ENCODE data around the gene CCS. TPM values are rescaled to one million over a fixed set of nuclear protein-coding genes. Genes with fewer than 3 reads are reported as not detected.
A peak's percentile ranks its signal among the peaks of the same experiment; 100 is the strongest.
"Not testable (repeated sequence)": the region's sequence is repeated elsewhere in the genome, so short reads cannot be mapped to it uniquely, and the experiment has no call there.

The CCS gene
- total and polyA plus RNA-seq, 9 of the 15 experiments (the other 6 are each of a cell fraction or from before 2014, with no cell fraction given) = 1.1 to 46.6 (median 26.8) TPM

DNA sequence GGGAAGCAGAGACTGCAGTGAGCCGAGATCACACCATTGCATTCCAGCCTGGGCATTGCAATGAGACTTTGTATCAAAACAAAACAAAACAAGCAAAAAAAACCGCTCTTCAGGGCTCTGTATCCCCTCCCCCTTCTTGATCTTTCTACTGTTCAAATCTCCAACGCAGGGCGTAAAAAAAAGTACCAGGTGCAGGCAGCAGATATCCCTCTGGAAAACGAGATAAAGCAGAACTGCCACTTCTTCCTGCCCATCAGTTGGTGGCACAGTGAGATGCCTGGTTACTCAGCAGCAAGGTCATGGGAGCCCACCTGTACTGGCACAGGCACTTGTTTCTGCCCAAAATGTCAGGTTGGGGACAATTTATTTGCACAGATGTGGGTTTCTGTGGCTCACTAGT is 11.2 kb downstream of the CCS start (continued):
- peak; percentile 75 for TF ChIP-seq ZNF384 (IDR thresholded peaks at IDR 0.05; ENCODE audit: low read depth, low read length)
- peak; percentile 86 for TF ChIP-seq ARID1B (IDR thresholded peaks at IDR 0.05)
- TF ChIP-seq CBFA2T3 (IDR thresholded peaks at IDR 0.05) = peak; percentile 81
- peak; percentile 56 for TF ChIP-seq SMARCA4 (IDR thresholded peaks at IDR 0.05)
- peak; percentile 74 for TF ChIP-seq TCF3 (CRISPR knock-in tag; IDR thresholded peaks at IDR 0.05)
- TF ChIP-seq NFIC (IDR thresholded peaks at IDR 0.05) = 0 out of 2 replicates have a peak, but pooled peaks have one; percentile 20
- TF ChIP-seq RHOXF2B (CRISPR knock-in tag; conservative IDR thresholded peaks at IDR 0.05) = no peak
- no peak for TF ChIP-seq STAT5A (IDR thresholded peaks at IDR 0.05; ENCODE audit: borderline replicate concordance, low read length)
- TF ChIP-seq TEAD4 (IDR thresholded peaks at IDR 0.05; ENCODE audit: low read length) = peak; percentile 64
- TF ChIP-seq TEAD4 (CRISPR knock-in tag; IDR thresholded peaks at IDR 0.05; ENCODE audit: borderline replicate concordance) = no peak
- 0 out of 2 replicates have a peak, but pooled peaks have one; percentile 45 for TF ChIP-seq DPF2 (IDR thresholded peaks at IDR 0.05)
- no peak for TF ChIP-seq CREM (IDR thresholded peaks at IDR 0.05; ENCODE audit: low read depth)

GRCh38 chr11:66606608-66607007 is 13.6 kb downstream of the CCS start:
- H3K79me2 ChIP-seq (ENCODE audit: control insufficient read depth, insufficient read depth, low read length); intact Hi-C loops (cut with micrococcal nuclease); in situ Hi-C loops (cut with MboI); H3K9ac ChIP-seq (ENCODE audit: insufficient read depth in 1 of 2, low read depth in 2 of 2, low read length in 2 of 2); H4K20me1 ChIP-seq (replicated peaks; ENCODE audit: control insufficient read depth, insufficient read depth, low read length); DNase-seq (ENCODE audit: extremely low read depth in 1 of 4, low spot score in 3 of 4); H3K27ac ChIP-seq (ENCODE audit: extremely low read depth, low read depth, low read length); H2AFZ ChIP-seq (ENCODE audit: low read depth, low read length); H3K9me3 ChIP-seq (replicated peaks; ENCODE audit: control insufficient read depth, insufficient read depth, low read depth, low read length); ATAC-seq; H3K4me3 ChIP-seq; H3K27me3 ChIP-seq (ENCODE audit: control insufficient read depth in 2 of 2, insufficient read depth in 2 of 2, low read length in 2 of 2); BruUV-seq (replicated peaks); H3K4me2 ChIP-seq (ENCODE audit: insufficient read depth, low read length); CTCF ChIA-PET (ENCODE audit: low intra/inter-chr PET ratio); H3K9me1 ChIP-seq (ENCODE audit: control insufficient read depth, insufficient read depth, low read length); FAIRE-seq: not testable (repeated sequence)
- POLR2A ChIA-PET = interaction anchor here (0.7 to 5.3 kb wide), 5 partner anchors 9 to 24 kb away, joined by 3 to 34 read pairs (median 3); partner anchors contain the start of genes CCDC87, CCS and RBM14
- H3K4me1 ChIP-seq (replicated peaks in 1 of 2; ENCODE audit: control insufficient read depth in 2 of 2, insufficient read depth in 2 of 2, low read length in 2 of 2) = peaks cover 3 to 12% of the 10 kb centered on the region in 2 experiments; a peak in 4 of 5 replicates
- 92% methylated on average over 3 of the region's 3 CpGs for WGBS (ENCODE audit: insufficient coverage, low coverage, missing lambda C conversion rate)
- H3K36me3 ChIP-seq (ENCODE audit: control insufficient read depth, insufficient read depth, low read length) = peaks cover 29% of the 10 kb centered on the region; the same call in 2 of the 3 replicates
